Right renal cortex interstitium (tissue), 3 donors: ENCODE measurements around the gene CYP26C1. TPM values are rescaled to one million over a fixed set of nuclear protein-coding genes. Genes with fewer than 3 reads are reported as not detected.

ENCODE experiments used
- DNase-seq, 3 donors: peaks; one replicate each; pipeline ENCODE4 v3.0.0-alpha.2; 2013; ENCODE audit warnings: low read depth in 3 of 3, low spot score in 2 of 3
- polyA plus RNA-seq, 3 donors: library from polyadenylated mRNA; unstranded; fragments of 120-200 nt; gene quantifications; one replicate each; pipeline ENCODE4 v1.2.1, GENCODE V29; 2013; ENCODE audit not compliant: insufficient read length in 3 of 3

CYP26C1 gene
- polyA plus RNA-seq, 3 donors = 0.04 to 0.10 (median 0.07) TPM

DNA sequence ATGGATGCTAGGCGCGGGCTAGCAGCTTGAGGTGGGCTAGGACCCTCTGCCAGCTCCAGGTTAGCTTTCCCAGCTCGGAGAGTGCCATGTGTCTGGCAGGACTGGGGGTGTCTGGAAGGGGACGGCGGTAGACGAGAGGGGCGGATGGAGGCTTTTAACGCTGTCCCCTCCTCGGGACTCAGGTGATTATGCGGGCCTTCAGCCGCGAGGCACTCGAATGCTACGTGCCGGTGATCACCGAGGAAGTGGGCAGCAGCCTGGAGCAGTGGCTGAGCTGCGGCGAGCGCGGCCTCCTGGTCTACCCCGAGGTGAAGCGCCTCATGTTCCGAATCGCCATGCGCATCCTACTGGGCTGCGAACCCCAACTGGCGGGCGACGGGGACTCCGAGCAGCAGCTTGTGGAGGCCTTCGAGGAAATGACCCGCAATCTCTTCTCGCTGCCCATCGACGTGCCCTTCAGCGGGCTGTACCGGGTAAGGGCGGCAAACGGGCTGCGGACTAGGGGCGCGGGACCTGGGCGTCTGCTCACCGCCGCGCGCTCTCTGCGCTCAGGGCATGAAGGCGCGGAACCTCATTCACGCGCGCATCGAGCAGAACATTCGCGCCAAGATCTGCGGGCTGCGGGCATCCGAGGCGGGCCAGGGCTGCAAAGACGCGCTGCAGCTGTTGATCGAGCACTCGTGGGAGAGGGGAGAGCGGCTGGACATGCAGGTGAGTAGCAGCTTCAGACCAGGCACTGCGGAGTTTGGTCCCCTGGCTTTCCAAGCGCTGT lies 14.2 kb downstream of the CYP26C1 start:
- no peak for DNase-seq

- DNase-seq = no peak
Observed at GRCh38 chr10:93075369-93076221, 15.0 kb downstream of the CYP26C1 start.

- DNase-seq = no peak
Observed at GRCh38 chr10:93076871-93077270, 16.3 kb downstream of the CYP26C1 start.

GRCh38 chr10:93077860-93078337 lies 17.3 kb downstream of the CYP26C1 start:
- no peak for DNase-seq

GRCh38 chr10:93079663-93080349 lies 19.2 kb downstream of the CYP26C1 start:
- no peak for DNase-seq

- DNase-seq = no peak
Observed at GRCh38 chr10:93080350-93081046, 19.9 kb downstream of the CYP26C1 start.

DNA sequence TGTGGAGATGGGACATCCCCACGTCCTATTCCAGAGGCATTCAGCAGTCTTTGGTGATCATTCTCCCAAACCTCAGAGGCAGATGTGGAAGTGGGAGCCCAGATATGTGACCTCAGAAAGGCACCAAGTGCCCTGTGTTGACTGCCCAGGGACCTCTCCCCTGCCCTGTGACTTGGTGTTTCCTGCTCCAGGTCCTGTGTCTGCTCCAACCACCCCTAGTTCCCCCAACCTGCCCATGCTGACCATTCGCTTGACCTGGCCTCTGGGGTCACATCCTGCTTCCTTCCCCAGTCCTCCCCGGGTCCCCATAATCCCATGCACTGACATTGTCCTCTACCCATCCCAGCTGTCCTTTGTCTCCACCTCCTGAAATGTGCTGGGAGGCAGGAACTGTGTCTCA lies 20.7 kb downstream of the CYP26C1 start:
- no peak for DNase-seq

DNA sequence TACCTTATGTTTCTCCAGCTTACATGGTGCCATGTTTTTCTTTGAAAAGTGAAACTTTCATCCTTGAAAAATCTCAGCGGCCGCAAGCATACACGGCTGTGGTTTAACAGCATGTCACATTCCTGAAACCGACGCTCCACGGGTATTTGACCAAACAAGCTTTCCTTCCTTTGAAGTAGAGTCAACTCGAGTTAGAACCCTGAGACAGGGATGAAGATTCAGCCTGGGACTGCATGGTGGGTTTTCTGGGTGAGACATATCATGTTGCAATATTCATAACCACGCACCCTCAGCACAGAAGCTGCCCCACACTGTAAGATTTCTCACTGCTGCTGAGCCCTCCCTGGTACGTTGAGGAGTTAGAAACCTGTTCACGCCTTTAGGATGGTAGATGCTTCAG lies 21.2 kb downstream of the CYP26C1 start:
- DNase-seq = no peak

- DNase-seq = no peak
Observed at GRCh38 chr10:93083743-93084539, 23.3 kb downstream of the CYP26C1 start.

DNA sequence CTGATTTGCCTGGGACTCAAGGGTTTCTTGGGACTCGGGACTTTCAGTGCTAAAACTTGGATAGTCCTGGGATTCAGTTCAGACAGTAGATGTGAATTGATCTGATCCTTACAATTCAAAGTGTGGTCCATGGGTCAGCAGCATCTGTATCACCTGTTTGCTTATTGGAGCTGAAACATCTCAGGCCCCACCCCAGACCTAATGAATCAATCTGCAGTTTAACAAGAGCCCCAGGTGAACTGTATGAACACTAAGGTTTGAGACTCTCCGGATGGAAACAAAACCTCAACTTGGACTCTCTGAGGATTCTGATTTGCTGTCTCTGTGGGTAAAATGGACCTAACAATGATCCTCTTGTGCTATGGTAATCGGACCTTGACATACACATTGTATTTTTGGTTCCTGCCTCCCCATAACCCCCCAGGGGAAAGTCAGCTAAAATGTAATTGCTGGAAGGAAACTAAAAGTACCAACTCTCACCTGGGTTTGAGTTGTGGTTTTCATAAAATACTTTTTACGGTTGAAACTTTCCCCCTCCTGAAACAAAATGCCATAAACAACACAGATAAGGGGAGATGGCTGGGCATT lies 24.8 kb downstream of the CYP26C1 start:
- DNase-seq = no peak

GRCh38 chr10:93086289-93086688 lies 25.7 kb downstream of the CYP26C1 start:
- no peak for DNase-seq

DNA sequence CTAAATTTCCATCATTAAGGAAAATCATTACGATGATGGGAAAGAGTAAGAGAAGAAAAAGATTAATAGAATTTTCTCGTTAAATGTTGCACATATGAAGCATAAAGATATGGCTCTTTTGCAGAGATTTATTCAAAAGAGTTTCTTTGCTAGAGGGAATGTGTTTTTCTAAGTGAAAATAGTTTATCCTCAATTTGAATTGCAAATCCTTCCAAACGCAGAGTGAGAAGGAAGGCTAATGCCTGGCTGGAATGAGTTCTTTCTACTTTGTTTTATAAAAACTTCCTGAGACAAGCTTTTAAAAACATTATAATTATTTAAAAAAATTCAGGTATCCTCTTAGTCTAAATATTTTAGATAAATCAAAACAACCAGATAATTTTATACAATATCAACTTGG lies 27.2 kb downstream of the CYP26C1 start:
- no peak for DNase-seq

GRCh38 chr10:93088466-93088865 lies 27.9 kb downstream of the CYP26C1 start:
- DNase-seq = no peak

GRCh38 chr10:93090619-93091018 lies 30.0 kb downstream of the CYP26C1 start:
- no peak for DNase-seq

- DNase-seq = no peak
Observed at GRCh38 chr10:93091960-93092359, 31.4 kb downstream of the CYP26C1 start.

DNA sequence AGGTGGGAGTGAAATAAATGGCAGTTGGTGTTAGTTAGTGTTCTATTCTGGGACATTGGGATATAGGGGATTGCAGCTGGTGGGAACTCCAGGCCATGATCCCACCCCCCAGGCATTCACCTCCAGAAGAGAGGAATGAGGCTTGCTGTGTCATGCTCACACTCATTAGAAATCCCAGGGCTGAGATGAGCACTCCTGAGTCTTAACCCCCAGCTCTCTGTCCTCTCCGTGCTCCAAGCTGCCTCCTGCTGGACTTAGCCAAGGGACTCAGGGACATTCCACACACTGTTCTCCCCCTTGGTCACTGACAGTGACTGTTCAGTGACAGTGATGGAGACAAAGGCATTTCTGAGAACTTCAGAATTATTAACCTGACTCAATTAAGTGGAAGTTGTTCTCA lies 34.6 kb downstream of the CYP26C1 start:
- no peak for DNase-seq

DNA sequence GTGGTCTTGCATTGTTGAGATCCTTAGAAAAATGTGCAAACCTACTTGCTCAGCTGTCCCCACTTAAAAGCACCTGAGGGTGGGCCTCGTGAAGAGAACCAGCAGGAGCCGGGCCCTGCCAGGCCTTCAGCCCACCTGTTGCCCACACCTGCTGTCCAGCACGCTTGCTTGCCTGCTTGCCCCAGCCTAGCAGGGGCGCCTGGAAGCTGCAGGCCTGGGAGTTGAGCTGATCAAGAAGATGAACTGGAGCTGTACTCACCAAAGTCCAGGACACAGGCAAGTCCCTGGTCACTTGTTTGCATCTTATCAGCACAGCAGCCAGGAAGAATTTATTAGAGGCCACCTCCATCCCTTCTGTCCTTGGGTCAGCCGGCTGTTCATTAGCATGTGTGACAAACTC lies 36.3 kb downstream of the CYP26C1 start:
- DNase-seq = no peak

GRCh38 chr10:93097386-93097785 lies 36.8 kb downstream of the CYP26C1 start:
- no peak for DNase-seq

DNA sequence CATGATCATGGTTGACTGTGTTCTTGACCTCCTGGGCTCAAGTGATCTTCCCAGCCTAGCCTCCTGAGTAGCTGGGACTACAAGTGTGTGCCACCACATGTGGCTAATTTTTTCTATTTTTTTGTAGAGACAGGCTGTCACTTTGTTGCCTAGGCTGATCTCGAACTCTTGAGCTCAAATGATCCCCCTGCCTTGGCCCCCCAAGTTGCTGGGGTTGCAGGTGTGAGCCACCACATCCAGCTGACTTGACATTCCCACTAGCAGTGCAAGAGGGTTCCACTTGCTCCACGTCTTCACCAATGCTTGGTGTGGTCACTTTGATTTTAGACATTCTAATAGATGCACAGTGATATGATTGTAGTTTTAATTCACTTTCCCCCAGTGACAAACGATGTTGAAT lies 38.2 kb downstream of the CYP26C1 start:
- DNase-seq = no peak
